ENCODE measurements around the gene PRR12.

DNA sequence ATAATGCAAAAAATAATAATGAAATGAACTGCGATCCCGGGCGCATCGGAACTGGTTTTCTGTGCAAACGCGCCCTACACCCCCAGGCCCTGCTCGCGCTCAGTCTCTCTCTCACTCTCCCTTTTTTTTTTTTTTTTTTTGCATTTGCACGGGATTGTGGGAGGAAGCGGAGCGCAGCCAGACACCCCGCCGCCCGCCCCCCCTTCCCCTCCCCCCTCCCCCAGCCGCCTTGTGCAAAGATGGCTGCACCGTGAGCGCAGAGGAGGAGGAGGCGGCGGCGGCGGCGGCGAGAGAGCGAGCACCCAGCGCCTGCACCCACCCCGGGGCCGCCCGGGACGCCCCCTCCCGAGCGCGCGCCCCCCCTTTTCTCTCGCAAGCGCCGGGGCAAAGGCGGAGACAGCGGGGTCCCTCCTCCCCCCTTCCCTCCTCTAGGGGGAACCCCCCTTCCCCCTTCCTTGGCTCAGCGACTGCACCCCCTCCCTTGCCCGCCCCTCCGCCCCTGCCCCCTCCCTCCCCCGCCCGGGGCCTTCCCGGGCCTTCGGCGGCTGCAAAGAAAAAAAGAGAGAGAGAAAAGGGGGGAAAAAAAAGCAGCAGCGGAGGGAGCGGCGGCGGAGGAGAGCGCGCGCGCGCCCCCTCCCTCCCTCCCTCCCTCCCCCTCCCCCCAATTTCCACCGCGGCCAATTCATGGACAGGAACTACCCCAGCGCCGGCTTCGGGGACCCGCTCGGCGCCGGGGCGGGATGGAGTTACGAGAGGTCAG lies at the start of gene PRR12:
- no peak for TF ChIP-seq POLR2A (IDR thresholded peaks at IDR 0.05; ENCODE audit: low read depth, low read length)
- TF ChIP-seq TAF1 (IDR thresholded peaks at IDR 0.05; ENCODE audit: low read depth, low read length), result peak; percentile 25; the same call in 1 of the 2 replicates
- no peak for TF ChIP-seq POLR2AphosphoS5 (IDR thresholded peaks at IDR 0.05; ENCODE audit: low read depth, low read length)

Data from GM12891 (cell line).